K562 (cell line): Measurements from ENCODE around the gene NINL.

Source experiments
- ETV5 ChIP-seq: sonication (generic); formaldehyde crosslinking; IDR thresholded peaks from 2 replicates; pipeline ENCODE4 v1.4.0; 2020; ENCODE audit warnings: low read depth, mild to moderate bottlenecking, missing genetic modification reagents
- FOS ChIP-seq: IDR thresholded peaks from 3 replicates; pipeline ENCODE4 v1.6.1; 2011; ENCODE audit not compliant: insufficient read length; ENCODE audit errors: extremely low read depth
- FOXM1 ChIP-seq, 2 experiments: fragments of 450-650 bp in 1 of 2; sonication (generic) in 1 of 2; formaldehyde crosslinking in 1 of 2; IDR thresholded peaks; 2 replicates each; pipeline versions ENCODE4 v1.6.1 to v1.9.0; 2017 to 2022; ENCODE audit warnings: low read depth in 2 of 2, mild to moderate bottlenecking in 2 of 2, missing genetic modification reagents in 1 of 2, moderate library complexity in 1 of 2
- MYC ChIP-seq, 2 experiments: fragments of 250-450 bp in 1 of 2; sonication (Bioruptor Pico) in 1 of 2; IDR thresholded peaks; 2 replicates each; pipeline versions ENCODE4 v1.5.1 to v1.6.1; 2012 to 2021; ENCODE audit warnings: low read depth in 2 of 2, borderline replicate concordance in 1 of 2, improper control_type of control experiment in 1 of 2, low read length in 1 of 2, mild to moderate bottlenecking in 1 of 2, moderate library complexity in 1 of 2
- PHB2 ChIP-seq: fragments of 450-650 bp; IDR thresholded peaks from 2 replicates; pipeline ENCODE4 v1.6.1; 2017; ENCODE audit warnings: low read depth
- PHF8 ChIP-seq: fragments of 200-600 bp; sonication (generic); IDR thresholded peaks from 2 replicates; pipeline ENCODE4 v1.6.1; 2012; ENCODE audit warnings: mixed run types, mild to moderate bottlenecking, inconsistent platforms, low read length, moderate library complexity, borderline replicate concordance
- POLR2A ChIP-seq: fragments of 450-650 bp; conservative IDR thresholded peaks from 2 replicates; pipeline ENCODE4 v1.6.1; 2016
- POLR2G ChIP-seq: fragments of 200-400 bp; formaldehyde crosslinking; IDR thresholded peaks from 2 replicates; pipeline ENCODE4 v1.6.1; 2017; ENCODE audit warnings: low read depth, mild to moderate bottlenecking, antibody characterized with exemption, low read length, moderate library complexity
- SRSF1 ChIP-seq: fragments of 200-400 bp; formaldehyde crosslinking; IDR thresholded peaks from 2 replicates; pipeline ENCODE4 v1.6.1; 2017; ENCODE audit warnings: mild to moderate bottlenecking, low read depth, low read length, moderate library complexity
- YY1 ChIP-seq, 3 experiments: IDR thresholded peaks; 2 replicates each; pipeline ENCODE4 v1.6.1; 2011; ENCODE audit warnings: low read length in 2 of 3, mild to moderate bottlenecking in 2 of 3, moderate library complexity in 2 of 3, borderline replicate concordance in 1 of 3, control low read depth in 1 of 3, low read depth in 1 of 3; ENCODE audit not compliant: insufficient read depth in 3 of 3, insufficient replicate concordance in 2 of 3, control insufficient read depth in 1 of 3, insufficient read length in 1 of 3; ENCODE audit errors: extremely low read depth in 1 of 3
- TF ChIP-seq, protein P1 (sequence below): sonication (generic); formaldehyde crosslinking; IDR thresholded peaks from 2 replicates; pipeline ENCODE4 v1.8.0; 2023; ENCODE audit warnings: mild to moderate bottlenecking, missing genetic modification reagents
- TF ChIP-seq, protein P2 (sequence below), 2 experiments: fragments of 450-650 bp; formaldehyde crosslinking in 1 of 2; IDR thresholded peaks; 2 replicates each; pipeline versions ENCODE4 v1.4.0 to v1.6.1; 2014 to 2020; ENCODE audit warnings: mild to moderate bottlenecking in 2 of 2, borderline replicate concordance in 1 of 2, low read depth in 1 of 2

DNA sequence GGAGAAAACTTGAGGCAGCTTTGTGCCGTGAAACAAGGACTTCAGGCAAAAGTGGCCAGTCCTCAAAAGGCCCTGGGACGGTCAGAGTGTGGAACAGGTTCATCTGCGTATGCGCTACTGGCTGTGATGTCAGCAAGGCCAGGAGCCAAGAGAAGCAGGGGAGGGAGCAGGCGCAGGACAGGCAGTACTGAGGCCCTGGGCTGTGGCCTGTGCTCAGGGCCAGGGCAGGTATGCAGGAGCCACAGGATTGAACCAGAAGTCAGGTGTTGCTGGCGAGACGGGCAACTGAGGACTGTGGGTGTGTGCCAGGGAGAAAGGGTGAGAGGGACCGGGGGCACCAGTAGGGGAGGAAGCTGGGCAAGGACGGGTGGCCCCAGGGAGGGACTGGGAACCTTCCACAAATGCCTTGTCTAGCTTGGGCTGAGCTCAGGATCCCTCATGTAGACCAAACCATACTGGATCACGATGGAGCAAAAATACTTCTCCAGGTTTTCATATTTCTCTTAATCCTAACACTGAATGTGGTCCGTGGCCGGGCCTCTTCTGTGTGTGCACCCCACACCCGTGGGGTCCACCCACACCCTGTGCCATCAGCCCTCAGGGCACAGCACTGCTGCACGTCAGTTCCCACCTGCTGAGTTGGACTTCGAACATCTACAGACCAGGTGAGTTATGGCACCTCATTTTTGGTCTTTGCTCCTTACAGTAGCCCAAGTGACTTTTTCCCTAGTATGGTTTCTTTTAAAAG, 131.0 kb downstream of the NINL start:
- no peak for TF ChIP-seq FOS
- TF ChIP-seq YY1 (IDR thresholded peaks at IDR 0.05; ENCODE audit: borderline replicate concordance in 1 of 3, control insufficient read depth in 1 of 3, extremely low read depth in 1 of 3, insufficient read depth in 3 of 3, insufficient read length in 1 of 3, insufficient replicate concordance in 2 of 3, low read depth in 1 of 3, low read length in 2 of 3) = no peak
- no peak for TF ChIP-seq PHF8
- TF ChIP-seq, protein P1, sequence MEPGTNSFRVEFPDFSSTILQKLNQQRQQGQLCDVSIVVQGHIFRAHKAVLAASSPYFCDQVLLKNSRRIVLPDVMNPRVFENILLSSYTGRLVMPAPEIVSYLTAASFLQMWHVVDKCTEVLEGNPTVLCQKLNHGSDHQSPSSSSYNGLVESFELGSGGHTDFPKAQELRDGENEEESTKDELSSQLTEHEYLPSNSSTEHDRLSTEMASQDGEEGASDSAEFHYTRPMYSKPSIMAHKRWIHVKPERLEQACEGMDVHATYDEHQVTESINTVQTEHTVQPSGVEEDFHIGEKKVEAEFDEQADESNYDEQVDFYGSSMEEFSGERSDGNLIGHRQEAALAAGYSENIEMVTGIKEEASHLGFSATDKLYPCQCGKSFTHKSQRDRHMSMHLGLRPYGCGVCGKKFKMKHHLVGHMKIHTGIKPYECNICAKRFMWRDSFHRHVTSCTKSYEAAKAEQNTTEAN (CRISPR knock-in tag) = no peak
- TF ChIP-seq POLR2A = no peak
- TF ChIP-seq PHB2 = no peak
- no peak for TF ChIP-seq MYC (IDR thresholded peaks at IDR 0.05; ENCODE audit: low read depth, low read length)
- TF ChIP-seq MYC (CRISPR knock-in tag; IDR thresholded peaks at IDR 0.05; ENCODE audit: borderline replicate concordance, low read depth) = no peak
- no peak for TF ChIP-seq FOXM1 (IDR thresholded peaks at IDR 0.05; ENCODE audit: low read depth)
- TF ChIP-seq FOXM1 (CRISPR knock-in tag; IDR thresholded peaks at IDR 0.05; ENCODE audit: low read depth) = no peak
- no peak for TF ChIP-seq POLR2G
- TF ChIP-seq SRSF1 = no peak
- TF ChIP-seq ETV5 (CRISPR knock-in tag) = no peak
- TF ChIP-seq, protein P2, sequence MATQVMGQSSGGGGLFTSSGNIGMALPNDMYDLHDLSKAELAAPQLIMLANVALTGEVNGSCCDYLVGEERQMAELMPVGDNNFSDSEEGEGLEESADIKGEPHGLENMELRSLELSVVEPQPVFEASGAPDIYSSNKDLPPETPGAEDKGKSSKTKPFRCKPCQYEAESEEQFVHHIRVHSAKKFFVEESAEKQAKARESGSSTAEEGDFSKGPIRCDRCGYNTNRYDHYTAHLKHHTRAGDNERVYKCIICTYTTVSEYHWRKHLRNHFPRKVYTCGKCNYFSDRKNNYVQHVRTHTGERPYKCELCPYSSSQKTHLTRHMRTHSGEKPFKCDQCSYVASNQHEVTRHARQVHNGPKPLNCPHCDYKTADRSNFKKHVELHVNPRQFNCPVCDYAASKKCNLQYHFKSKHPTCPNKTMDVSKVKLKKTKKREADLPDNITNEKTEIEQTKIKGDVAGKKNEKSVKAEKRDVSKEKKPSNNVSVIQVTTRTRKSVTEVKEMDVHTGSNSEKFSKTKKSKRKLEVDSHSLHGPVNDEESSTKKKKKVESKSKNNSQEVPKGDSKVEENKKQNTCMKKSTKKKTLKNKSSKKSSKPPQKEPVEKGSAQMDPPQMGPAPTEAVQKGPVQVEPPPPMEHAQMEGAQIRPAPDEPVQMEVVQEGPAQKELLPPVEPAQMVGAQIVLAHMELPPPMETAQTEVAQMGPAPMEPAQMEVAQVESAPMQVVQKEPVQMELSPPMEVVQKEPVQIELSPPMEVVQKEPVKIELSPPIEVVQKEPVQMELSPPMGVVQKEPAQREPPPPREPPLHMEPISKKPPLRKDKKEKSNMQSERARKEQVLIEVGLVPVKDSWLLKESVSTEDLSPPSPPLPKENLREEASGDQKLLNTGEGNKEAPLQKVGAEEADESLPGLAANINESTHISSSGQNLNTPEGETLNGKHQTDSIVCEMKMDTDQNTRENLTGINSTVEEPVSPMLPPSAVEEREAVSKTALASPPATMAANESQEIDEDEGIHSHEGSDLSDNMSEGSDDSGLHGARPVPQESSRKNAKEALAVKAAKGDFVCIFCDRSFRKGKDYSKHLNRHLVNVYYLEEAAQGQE (IDR thresholded peaks at IDR 0.05; ENCODE audit: borderline replicate concordance) = no peak
- TF ChIP-seq, protein P2 (CRISPR knock-in tag; IDR thresholded peaks at IDR 0.05; ENCODE audit: low read depth) = no peak
